ENCODE data around the gene C17orf67. TPM values are rescaled to one million over a fixed set of nuclear protein-coding genes. Genes with fewer than 3 reads are reported as not detected.

C17orf67 gene
- total and polyA plus RNA-seq, 10 of the 15 experiments (the other 5 are each of a cell fraction or from before 2014, with no cell fraction given) = 0.24 to 3.3 (median 0.89) TPM

- H3K27me3 ChIP-seq (replicated peaks in 1 of 2; ENCODE audit: control insufficient read depth in 2 of 2, insufficient read depth in 2 of 2, low read length in 1 of 2) = peaks cover 0 to 2% of the 10 kb centered on the region in 2 experiments; a peak in 2 of 4 replicates
- 30% methylated on average over 8 of the region's 8 CpGs for WGBS (ENCODE audit: insufficient coverage, insufficient replicate concordance, low lambda C conversion rate, missing lambda C conversion rate)
- BruUV-seq (replicated peaks) = no TSS peak
- H3K36me3 ChIP-seq (ENCODE audit: control insufficient read depth in 2 of 2, insufficient read depth in 2 of 2, low read length in 1 of 2) = no peaks in the 10 kb centered on the region
- CTCF ChIA-PET = interaction anchor here (1.0 to 1.4 kb wide), 3 partner anchors 9 to 56 kb away, joined by 3 to 4 read pairs (median 3); no protein-coding TSS in a partner anchor
- no peak for FAIRE-seq
- DNase-seq (ENCODE audit: low read depth, low spot score) = no peak
- in situ Hi-C loops (cut with MboI) = no loop called here
- intact Hi-C loops (cut with micrococcal nuclease; ENCODE audit: unreplicated experiment) = no loop called here
- H3K9me3 ChIP-seq (replicated peaks; ENCODE audit: control insufficient read depth, insufficient read depth, low read length) = no peaks in the 10 kb centered on the region
- RAD21 ChIA-PET (ENCODE audit: unreplicated experiment) = no interaction called here
- ATAC-seq = no peak
- H3K4me2 ChIP-seq (ENCODE audit: control insufficient read depth, insufficient read depth) = no peak overlapping the region
- POLR2A ChIA-PET = no interaction called here
- SMC1A ChIA-PET (ENCODE audit: uncharacterized antibody, unreplicated experiment) = no interaction called here
- no peak overlapping the region for H3K27ac ChIP-seq (ENCODE audit: control insufficient read depth, insufficient read depth)
- H2AFZ ChIP-seq (ENCODE audit: control insufficient read depth, low read depth, low read length) = no peak overlapping the region
- no peak overlapping the region for H3K4me3 ChIP-seq
- no peak overlapping the region for H3K9ac ChIP-seq (ENCODE audit: control insufficient read depth, insufficient read depth, low read length)
- no peaks in the 10 kb centered on the region for H3K79me2 ChIP-seq (ENCODE audit: control insufficient read depth, insufficient read depth, low read length)
- H4K20me1 ChIP-seq (ENCODE audit: control insufficient read depth, insufficient read depth) = no peaks in the 10 kb centered on the region
- H3K4me1 ChIP-seq (ENCODE audit: control insufficient read depth, insufficient read depth, low read length) = no peaks in the 10 kb centered on the region
- TF ChIP-seq EGR1 (IDR thresholded peaks at IDR 0.05; ENCODE audit: borderline replicate concordance in 1 of 2, low read depth in 2 of 2, low read length in 2 of 2) = no peak
- no peak for TF ChIP-seq NBN (IDR thresholded peaks at IDR 0.05)
- TF ChIP-seq STAT1 (conservative IDR thresholded peaks at IDR 0.05) = no peak
- no peak for TF ChIP-seq DPF2 (IDR thresholded peaks at IDR 0.05)
- no peak for TF ChIP-seq KAT2A (conservative IDR thresholded peaks at IDR 0.05; ENCODE audit: control insufficient read depth, low read depth, low read length)
- TF ChIP-seq ZNF622 (IDR thresholded peaks at IDR 0.05) = no peak
- no peak for TF ChIP-seq MYC (IDR thresholded peaks at IDR 0.05; ENCODE audit: insufficient read depth, insufficient read length, insufficient replicate concordance, low read length, severe bottlenecking)
- TF ChIP-seq FOXM1 (IDR thresholded peaks at IDR 0.05; ENCODE audit: low read depth, low read length) = no peak
- TF ChIP-seq SUZ12 (IDR thresholded peaks at IDR 0.05; ENCODE audit: unreplicated experiment) = no peak
- TF ChIP-seq SPI1 (IDR thresholded peaks at IDR 0.05; ENCODE audit: borderline replicate concordance, insufficient read depth, low read depth, low read length) = no peak
- no peak for TF ChIP-seq IKZF1 (conservative IDR thresholded peaks at IDR 0.05)
- TF ChIP-seq SKIL (IDR thresholded peaks at IDR 0.05; ENCODE audit: low read depth, poor library complexity, severe bottlenecking) = no peak
- no peak for TF ChIP-seq IKZF2 (IDR thresholded peaks at IDR 0.05)
- no peak for TF ChIP-seq MLLT1 (IDR thresholded peaks at IDR 0.05)
- no peak for TF ChIP-seq IRF3 (IDR thresholded peaks at IDR 0.05)
- no peak for TF ChIP-seq CBFB (IDR thresholded peaks at IDR 0.05; ENCODE audit: low read depth)
- no peak for TF ChIP-seq YBX1 (IDR thresholded peaks at IDR 0.05)
- no peak for TF ChIP-seq EP300 (IDR thresholded peaks at IDR 0.05; ENCODE audit: borderline replicate concordance in 1 of 2, control insufficient read depth in 1 of 2, low read depth in 2 of 2, low read length in 2 of 2)
- TF ChIP-seq GABPA (IDR thresholded peaks at IDR 0.05; ENCODE audit: low read depth) = no peak
These were observed 61.3 kb downstream of the C17orf67 start for GRCh38 chr17:56772442-56772841.
